ENCODE results near the gene EXTL1.

EXTL1 gene

GRCh38 chr1:26082020-26082350 lies 60.4 kb downstream of the EXTL1 start:
- DNase-seq (ENCODE audit: low spot score): no peak
- TF ChIP-seq CTCF (IDR thresholded peaks at IDR 0.05; ENCODE audit: extremely low read depth, missing control alignments): no peak

- no peak for DNase-seq (ENCODE audit: low spot score)
- no peak for TF ChIP-seq CTCF (IDR thresholded peaks at IDR 0.05; ENCODE audit: extremely low read depth, missing control alignments)
Observed at GRCh38 chr1:26083208-26083607, 61.6 kb downstream of the EXTL1 start.

GRCh38 chr1:26084091-26084561 lies 62.6 kb downstream of the EXTL1 start:
- no peak for DNase-seq (ENCODE audit: low spot score)
- no peak for TF ChIP-seq CTCF (IDR thresholded peaks at IDR 0.05; ENCODE audit: extremely low read depth, missing control alignments)

- no peak for DNase-seq (ENCODE audit: low spot score)
- no peak for TF ChIP-seq CTCF (IDR thresholded peaks at IDR 0.05; ENCODE audit: extremely low read depth, missing control alignments)
Observed at GRCh38 chr1:26084844-26085243, 63.3 kb downstream of the EXTL1 start.
